Mucosa of rectum (tissue), 2 donors: ENCODE measurements around the gene HMGCLL1.

ENCODE experiments used
- H3K27ac ChIP-seq, 2 donors: one replicate each; pipeline ENCODE4 v1.7.0; 2013; ENCODE audit warnings: inconsistent platforms in 2 of 2, low read depth in 2 of 2, low read length in 2 of 2
- H3K27me3 ChIP-seq, 2 donors: one replicate each; pipeline ENCODE4 v1.7.0; 2013; ENCODE audit warnings: low read length in 2 of 2; ENCODE audit not compliant: control insufficient read depth in 2 of 2, insufficient read depth in 2 of 2
- H3K36me3 ChIP-seq, 2 donors: one replicate each; pipeline ENCODE4 v1.7.0; 2013; ENCODE audit warnings: low read length in 2 of 2; ENCODE audit not compliant: control insufficient read depth in 2 of 2, insufficient read depth in 2 of 2
- H3K4me1 ChIP-seq, 2 donors: one replicate each; pipeline ENCODE4 v1.7.0; 2013; ENCODE audit warnings: low read length in 2 of 2, mild to moderate bottlenecking in 1 of 2; ENCODE audit not compliant: control insufficient read depth in 2 of 2, insufficient read depth in 2 of 2
- H3K4me3 ChIP-seq, 2 donors: one replicate each; pipeline ENCODE4 v1.7.0; 2013; ENCODE audit warnings: low read length in 2 of 2
- H3K9ac ChIP-seq, 2 donors: one replicate each; pipeline ENCODE4 v1.7.0; 2013; ENCODE audit warnings: low read length in 2 of 2, low read depth in 1 of 2, mild to moderate bottlenecking in 1 of 2
- H3K9me3 ChIP-seq, 2 donors: one replicate each; pipeline ENCODE4 v1.7.0; 2013; ENCODE audit warnings: low read length in 2 of 2; ENCODE audit not compliant: control insufficient read depth in 2 of 2
- donor health status: healthy.
- donor health status: Normal muscosa, but diverticular disease.

HMGCLL1 gene

DNA sequence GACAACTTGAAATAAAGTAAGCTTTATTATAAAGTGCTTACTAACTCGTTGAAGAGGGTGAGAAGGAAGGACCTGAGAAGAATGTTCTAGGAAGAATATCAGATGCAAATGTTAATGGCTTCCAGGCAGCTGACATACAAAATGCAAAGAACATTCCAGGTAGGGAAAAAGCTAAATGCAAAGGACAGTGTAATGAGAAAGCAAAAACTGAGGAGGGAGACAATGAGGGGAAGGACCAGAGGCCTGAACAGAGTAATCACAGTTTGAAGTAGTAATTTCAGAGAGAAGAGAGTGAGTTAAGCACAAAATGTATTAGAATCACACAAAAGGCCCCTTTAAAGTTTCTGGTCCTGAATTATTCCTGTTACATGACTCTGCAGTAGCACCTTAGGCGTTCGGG, 81.3 kb downstream of the HMGCLL1 start:
- Histone ChIP-seq H3K36me3 (no peaks in the 10 kb centered on the region), H3K27ac (no peak overlapping the region), H3K27me3 (no peaks in the 10 kb centered on the region), H3K9me3 (no peaks in the 10 kb centered on the region), H3K9ac (no peak overlapping the region), H3K4me3 (no peak overlapping the region), H3K4me1 (no peaks in the 10 kb centered on the region)

DNA sequence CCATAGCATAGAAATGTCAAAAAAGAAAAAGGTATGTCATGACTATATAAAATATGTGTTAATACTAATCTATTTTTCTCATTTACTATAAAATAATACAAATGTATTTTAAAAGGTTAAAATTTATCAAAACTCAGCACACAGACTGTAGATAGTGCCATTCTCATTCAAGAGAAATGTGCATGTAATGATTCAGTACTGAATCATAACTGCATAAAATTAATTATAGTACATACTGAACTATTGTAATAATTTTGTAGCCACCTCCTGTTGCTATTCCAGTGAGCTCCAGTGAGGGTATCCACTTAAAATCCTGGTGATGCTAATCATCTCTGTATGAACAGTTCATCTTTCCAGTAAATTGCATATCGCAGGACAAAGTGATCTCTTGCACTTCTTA, 82.8 kb downstream of the HMGCLL1 start:
- Histone ChIP-seq H3K9me3 (no peaks in the 10 kb centered on the region), H3K4me3 (no peak overlapping the region), H3K9ac (no peak overlapping the region), H3K27ac (no peak overlapping the region), H3K36me3 (no peaks in the 10 kb centered on the region), H3K27me3 (no peaks in the 10 kb centered on the region), H3K4me1 (no peaks in the 10 kb centered on the region)

- H3K27ac ChIP-seq, result no peak overlapping the region
- no peaks in the 10 kb centered on the region for H3K4me1 ChIP-seq
- no peak overlapping the region for H3K4me3 ChIP-seq
- no peaks in the 10 kb centered on the region for H3K27me3 ChIP-seq
- no peak overlapping the region for H3K9ac ChIP-seq
- no peaks in the 10 kb centered on the region for H3K9me3 ChIP-seq
- H3K36me3 ChIP-seq, result no peaks in the 10 kb centered on the region
Observed at GRCh38 chr6:55495277-55495676, 83.7 kb downstream of the HMGCLL1 start.

DNA sequence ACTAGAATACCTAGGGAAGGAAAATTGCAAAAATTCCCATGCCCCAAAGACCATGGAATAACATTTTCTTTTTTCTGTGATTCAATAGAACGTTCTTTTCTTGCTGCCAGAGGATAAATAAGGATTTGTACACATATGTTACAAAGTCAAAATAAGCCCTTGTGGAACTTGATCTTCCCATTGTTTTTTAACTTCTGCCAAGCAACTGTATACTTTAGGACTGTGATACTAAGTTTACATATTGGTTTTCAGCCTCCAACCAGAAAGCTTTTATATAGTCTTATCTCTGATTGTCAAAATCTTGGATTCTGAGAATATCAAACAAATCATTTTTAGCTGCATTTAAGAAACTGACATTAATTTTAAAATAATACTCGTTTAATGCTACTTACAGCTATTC, 84.6 kb downstream of the HMGCLL1 start:
- Histone ChIP-seq H3K4me3 (no peak overlapping the region), H3K27me3 (no peaks in the 10 kb centered on the region), H3K4me1 (no peaks in the 10 kb centered on the region), H3K9ac (no peak overlapping the region), H3K9me3 (no peaks in the 10 kb centered on the region), H3K36me3 (no peaks in the 10 kb centered on the region), H3K27ac (no peak overlapping the region)

GRCh38 chr6:55492259-55492658, 86.7 kb downstream of the HMGCLL1 start:
- H3K27me3 ChIP-seq, result no peaks in the 10 kb centered on the region
- no peak overlapping the region for H3K4me3 ChIP-seq
- no peak overlapping the region for H3K9ac ChIP-seq
- H3K4me1 ChIP-seq, result no peaks in the 10 kb centered on the region
- H3K27ac ChIP-seq, result no peak overlapping the region
- H3K9me3 ChIP-seq, result no peaks in the 10 kb centered on the region
- no peaks in the 10 kb centered on the region for H3K36me3 ChIP-seq

DNA sequence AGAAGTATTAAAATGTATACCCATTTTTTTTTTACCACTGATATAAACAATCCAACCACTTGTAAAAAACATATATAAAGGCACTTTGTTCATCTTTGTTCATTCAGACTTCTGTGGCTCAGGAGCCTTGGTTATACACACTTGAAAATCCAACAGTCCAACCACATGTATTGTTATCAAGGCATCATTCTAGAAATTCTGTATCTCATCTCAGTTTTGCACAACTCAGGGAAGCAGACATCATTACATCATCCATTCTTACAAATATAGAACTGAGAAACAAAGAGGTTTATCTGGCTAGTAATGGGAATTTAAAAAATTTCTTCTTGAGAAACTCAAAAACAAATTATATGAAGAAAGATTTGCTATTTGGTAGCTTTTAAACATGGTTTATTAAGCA, 88.1 kb downstream of the HMGCLL1 start:
- H3K9me3 ChIP-seq, result no peaks in the 10 kb centered on the region
- no peak overlapping the region for H3K27ac ChIP-seq
- H3K4me1 ChIP-seq, result no peaks in the 10 kb centered on the region
- no peaks in the 10 kb centered on the region for H3K36me3 ChIP-seq
- no peaks in the 10 kb centered on the region for H3K27me3 ChIP-seq
- no peak overlapping the region for H3K9ac ChIP-seq
- no peak overlapping the region for H3K4me3 ChIP-seq

- Histone ChIP-seq H3K36me3 (no peaks in the 10 kb centered on the region), H3K9me3 (no peaks in the 10 kb centered on the region), H3K4me1 (no peaks in the 10 kb centered on the region), H3K4me3 (no peak overlapping the region), H3K27me3 (no peaks in the 10 kb centered on the region), H3K9ac (no peak overlapping the region), H3K27ac (no peak overlapping the region)
Observed at GRCh38 chr6:55474382-55474781, 104.6 kb downstream of the HMGCLL1 start.

DNA sequence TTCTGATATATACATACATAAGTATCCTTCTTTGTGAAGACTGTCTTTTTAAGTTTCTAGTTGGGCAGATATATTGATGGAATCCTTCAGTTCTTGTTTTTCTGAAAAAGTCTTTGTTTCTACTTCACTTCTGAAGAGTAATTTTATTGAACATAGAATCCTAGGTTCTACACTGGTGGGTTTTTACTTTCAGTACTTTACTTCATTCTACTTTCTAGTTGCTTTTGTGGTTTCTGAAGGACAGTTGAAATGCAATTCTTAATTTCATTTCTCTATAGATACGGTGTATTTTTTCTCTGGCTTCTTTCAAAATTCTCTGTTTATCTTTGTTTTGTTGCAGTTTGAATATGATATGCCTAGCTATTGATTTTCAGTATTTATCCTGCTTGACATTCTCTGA, 105.3 kb downstream of the HMGCLL1 start:
- Histone ChIP-seq H3K4me1 (no peaks in the 10 kb centered on the region), H3K27me3 (no peaks in the 10 kb centered on the region), H3K4me3 (no peak overlapping the region), H3K27ac (no peak overlapping the region), H3K9ac (no peak overlapping the region), H3K36me3 (no peaks in the 10 kb centered on the region), H3K9me3 (no peaks in the 10 kb centered on the region)

GRCh38 chr6:55469951-55470366, 109.0 kb downstream of the HMGCLL1 start:
- no peak overlapping the region for H3K9ac ChIP-seq
- no peaks in the 10 kb centered on the region for H3K27me3 ChIP-seq
- H3K4me1 ChIP-seq, result no peaks in the 10 kb centered on the region
- no peak overlapping the region for H3K4me3 ChIP-seq
- no peak overlapping the region for H3K27ac ChIP-seq
- H3K9me3 ChIP-seq, result no peaks in the 10 kb centered on the region
- no peaks in the 10 kb centered on the region for H3K36me3 ChIP-seq

DNA sequence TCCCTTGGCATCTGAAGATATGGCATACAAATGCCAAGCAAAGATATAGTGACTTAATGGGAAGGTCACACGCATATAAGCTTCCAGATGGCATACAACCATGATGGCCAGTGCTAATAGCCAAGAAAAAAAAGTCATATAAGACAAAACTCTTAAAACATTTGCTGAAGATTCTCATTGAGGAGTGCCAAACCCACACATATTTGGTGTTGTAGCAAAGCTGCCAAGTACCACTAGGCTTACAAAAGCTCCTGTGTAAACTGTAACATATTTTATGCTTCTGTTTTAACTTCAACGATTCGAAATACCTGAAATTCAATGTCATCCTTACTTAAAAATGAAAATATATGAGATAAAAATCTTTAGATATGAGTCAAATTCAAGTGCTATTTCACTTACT, 123.0 kb downstream of the HMGCLL1 start:
- H3K4me1 ChIP-seq, result no peaks in the 10 kb centered on the region
- no peaks in the 10 kb centered on the region for H3K27me3 ChIP-seq
- no peaks in the 10 kb centered on the region for H3K36me3 ChIP-seq
- no peak overlapping the region for H3K27ac ChIP-seq
- no peak overlapping the region for H3K4me3 ChIP-seq
- no peak overlapping the region for H3K9ac ChIP-seq
- H3K9me3 ChIP-seq, result no peaks in the 10 kb centered on the region

GRCh38 chr6:55450005-55450404, 129.0 kb downstream of the HMGCLL1 start:
- no peaks in the 10 kb centered on the region for H3K4me1 ChIP-seq
- no peak overlapping the region for H3K4me3 ChIP-seq
- no peaks in the 10 kb centered on the region for H3K36me3 ChIP-seq
- H3K27ac ChIP-seq, result no peak overlapping the region
- no peak overlapping the region for H3K9ac ChIP-seq
- H3K9me3 ChIP-seq, result no peaks in the 10 kb centered on the region
- no peaks in the 10 kb centered on the region for H3K27me3 ChIP-seq
